Activated CD8-positive, alpha-beta memory T cell treated with anti-CD3 and anti-CD28 coated beads, Interleukin-2, amount 10 ng/mL, durations not matched to agents 7 days and 5 days (primary cell): ENCODE results near the gene FGF12. TPM values are rescaled to one million over a fixed set of nuclear protein-coding genes. Genes with fewer than 3 reads are reported as not detected.
"Not testable (repeated sequence)": the region's sequence is repeated elsewhere in the genome, so short reads cannot be mapped to it uniquely, and the experiment has no call there.

Experiments used
- ATAC-seq: fragments of 150-1000 bp; cut with Tn5 transposase; one replicate; pipeline ENCODE4 v1.10.0; 2021; ENCODE audit warnings: moderate library complexity
- CTCF ChIA-PET: fragments of 350-600 bp; sonication (Branson Sonifier 250); formaldehyde crosslinking; loops from one replicate; lab custom pipeline; 2021; ENCODE audit warnings: antibody characterized with exemption; lab: Charles Lee
- DNase-seq: peaks from one replicate; pipeline ENCODE4 v3.0.0-alpha.2; 2020
- H3K27ac Mint-ChIP-seq: one replicate; pipeline ENCODE4 v1.8.0; 2021; ENCODE audit warnings: mild to moderate bottlenecking, mixed read lengths
- H3K27me3 Mint-ChIP-seq: one replicate; pipeline ENCODE4 v1.8.0; 2021; ENCODE audit warnings: mixed read lengths
- H3K36me3 Mint-ChIP-seq: one replicate; pipeline ENCODE4 v1.8.0; 2021; ENCODE audit warnings: mild to moderate bottlenecking, mixed read lengths
- H3K4me1 Mint-ChIP-seq: one replicate; pipeline ENCODE4 v1.8.0; 2021; ENCODE audit warnings: mixed read lengths
- H3K4me3 Mint-ChIP-seq: one replicate; pipeline ENCODE4 v1.8.0; 2021; ENCODE audit warnings: mild to moderate bottlenecking, moderate library complexity, mixed read lengths
- H3K9me3 Mint-ChIP-seq: one replicate; pipeline ENCODE4 v1.8.0; 2022; ENCODE audit warnings: low read depth, mixed read lengths
- total RNA-seq, 2 experiments: library from RNA; stranded (reverse); gene quantifications; one replicate each; pipeline ENCODE4 v1.2.3, GENCODE V29; 2021

The FGF12 gene
- total RNA-seq, 2 experiments from 2014 or later = not detected

- Mint-ChIP-seq H3K36me3 (no peaks in the 10 kb centered on the region), H3K4me1 (no peaks in the 10 kb centered on the region), H3K27ac (no peak overlapping the region), H3K4me3 (no peak overlapping the region), H3K27me3 (no peaks in the 10 kb centered on the region), H3K9me3 (no peaks in the 10 kb centered on the region)
- ATAC-seq (no peak), DNase-seq (no peak)
- CTCF ChIA-PET = no interaction called here
Measured at GRCh38 chr3:192718156-192718555, 9.2 kb downstream of the FGF12 start.

DNA sequence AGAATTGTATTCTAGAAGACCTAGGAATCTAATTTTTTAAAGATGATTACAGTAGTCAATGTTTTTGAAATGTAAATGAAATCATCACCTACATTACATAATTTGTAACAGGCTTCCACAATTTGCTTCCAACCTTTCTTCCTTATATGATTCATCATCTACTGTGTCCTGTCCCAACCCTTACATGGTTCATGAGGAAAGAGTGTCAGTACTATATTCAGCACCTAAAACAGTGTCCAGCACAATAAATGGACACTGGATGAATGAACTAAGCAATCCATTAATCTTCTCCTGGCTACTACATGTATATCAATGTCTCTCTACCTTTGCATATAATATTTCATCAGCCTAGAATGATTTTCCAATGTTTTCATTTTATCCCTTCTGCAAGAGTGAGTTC is 12.2 kb downstream of the FGF12 start:
- H3K4me3 Mint-ChIP-seq = no peak overlapping the region
- H3K27ac Mint-ChIP-seq = no peak overlapping the region
- CTCF ChIA-PET = no interaction called here
- no peaks in the 10 kb centered on the region for H3K36me3 Mint-ChIP-seq
- H3K9me3 Mint-ChIP-seq = peaks cover 4% of the 10 kb centered on the region
- ATAC-seq (no peak), DNase-seq (no peak)
- H3K4me1 Mint-ChIP-seq = no peaks in the 10 kb centered on the region
- H3K27me3 Mint-ChIP-seq = no peaks in the 10 kb centered on the region

DNA sequence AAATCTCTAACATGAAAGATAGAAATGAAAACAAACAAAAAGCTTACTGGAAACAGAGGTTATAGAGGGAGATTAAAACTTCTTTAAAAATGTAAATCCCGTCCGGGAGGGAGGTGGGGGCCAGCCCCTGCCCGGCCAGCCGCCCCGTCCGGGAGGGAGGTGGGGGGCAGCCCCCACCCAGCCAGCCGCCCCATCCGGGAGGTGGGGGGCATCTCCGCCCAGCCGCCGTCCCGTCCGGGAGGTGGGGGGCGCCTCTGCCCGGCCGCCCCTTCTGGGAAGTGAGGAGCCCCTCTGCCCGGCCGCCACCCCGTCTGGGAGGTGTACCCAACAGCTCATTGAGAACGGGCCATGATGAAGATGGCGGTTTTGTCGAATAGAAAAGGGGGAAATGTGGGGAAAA is 16.2 kb downstream of the FGF12 start:
- DNase-seq, CTCF ChIA-PET, H3K4me1 Mint-ChIP-seq, H3K27me3 Mint-ChIP-seq, H3K4me3 Mint-ChIP-seq, H3K9me3 Mint-ChIP-seq, ATAC-seq, H3K27ac Mint-ChIP-seq, H3K36me3 Mint-ChIP-seq: not testable (repeated sequence)

DNA sequence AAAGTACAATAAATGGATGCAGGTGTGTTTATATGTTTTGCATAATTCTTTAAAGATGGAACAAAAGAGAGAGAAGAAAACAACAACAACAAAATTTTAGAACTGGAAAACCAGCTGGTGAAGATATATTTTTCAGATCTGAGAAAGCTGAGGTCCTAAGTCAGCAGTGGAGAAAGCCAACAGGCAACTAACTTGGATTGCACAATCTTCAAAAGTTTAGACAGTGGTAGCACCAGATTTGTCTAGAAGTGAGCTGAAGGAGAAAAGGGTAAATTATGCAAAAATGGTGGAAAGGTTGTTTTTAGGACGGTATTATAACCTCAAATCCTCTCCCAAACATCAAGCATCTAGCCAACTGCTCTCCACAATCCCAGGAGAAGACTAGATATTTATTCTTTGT is 17.0 kb downstream of the FGF12 start:
- CTCF ChIA-PET = no interaction called here
- Mint-ChIP-seq H3K9me3 (peaks cover 8% of the 10 kb centered on the region), H3K36me3 (no peaks in the 10 kb centered on the region), H3K4me3 (no peak overlapping the region), H3K4me1 (no peaks in the 10 kb centered on the region), H3K27ac (no peak overlapping the region), H3K27me3 (no peaks in the 10 kb centered on the region)
- ATAC-seq (no peak), DNase-seq (no peak)

DNA sequence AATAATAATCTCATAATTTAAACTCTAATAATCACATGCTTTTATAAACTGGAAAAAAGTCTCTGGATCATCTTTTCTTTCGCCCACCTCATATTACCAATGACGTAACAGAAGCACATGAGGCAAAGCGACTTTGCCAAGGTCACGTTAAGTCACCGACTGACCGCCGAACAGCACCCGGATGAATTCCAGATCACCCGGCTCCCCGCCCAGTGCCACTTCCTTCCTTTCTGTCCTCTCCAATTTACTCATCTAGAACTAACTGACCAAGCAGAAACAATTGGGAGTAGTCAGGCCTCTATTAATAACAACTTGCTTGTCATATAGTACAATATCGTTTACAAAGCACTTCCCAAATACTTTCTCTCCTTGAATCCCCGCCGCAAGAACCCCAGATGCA is 21.1 kb downstream of the FGF12 start:
- Mint-ChIP-seq H3K27me3 (no peaks in the 10 kb centered on the region), H3K4me1 (no peaks in the 10 kb centered on the region), H3K4me3 (no peak overlapping the region), H3K27ac (no peak overlapping the region), H3K36me3 (no peaks in the 10 kb centered on the region), H3K9me3 (peaks cover 8% of the 10 kb centered on the region)
- DNase-seq = no peak
- no peak for ATAC-seq
- CTCF ChIA-PET = no interaction called here

GRCh38 chr3:192700885-192701284 is 26.5 kb downstream of the FGF12 start:
- DNase-seq = no peak
- H3K4me1 Mint-ChIP-seq = no peaks in the 10 kb centered on the region
- H3K36me3 Mint-ChIP-seq = no peaks in the 10 kb centered on the region
- no peaks in the 10 kb centered on the region for H3K9me3 Mint-ChIP-seq
- CTCF ChIA-PET = no interaction called here
- ATAC-seq = no peak
- H3K27me3 Mint-ChIP-seq = no peaks in the 10 kb centered on the region
- no peak overlapping the region for H3K27ac Mint-ChIP-seq
- H3K4me3 Mint-ChIP-seq = no peak overlapping the region

DNA sequence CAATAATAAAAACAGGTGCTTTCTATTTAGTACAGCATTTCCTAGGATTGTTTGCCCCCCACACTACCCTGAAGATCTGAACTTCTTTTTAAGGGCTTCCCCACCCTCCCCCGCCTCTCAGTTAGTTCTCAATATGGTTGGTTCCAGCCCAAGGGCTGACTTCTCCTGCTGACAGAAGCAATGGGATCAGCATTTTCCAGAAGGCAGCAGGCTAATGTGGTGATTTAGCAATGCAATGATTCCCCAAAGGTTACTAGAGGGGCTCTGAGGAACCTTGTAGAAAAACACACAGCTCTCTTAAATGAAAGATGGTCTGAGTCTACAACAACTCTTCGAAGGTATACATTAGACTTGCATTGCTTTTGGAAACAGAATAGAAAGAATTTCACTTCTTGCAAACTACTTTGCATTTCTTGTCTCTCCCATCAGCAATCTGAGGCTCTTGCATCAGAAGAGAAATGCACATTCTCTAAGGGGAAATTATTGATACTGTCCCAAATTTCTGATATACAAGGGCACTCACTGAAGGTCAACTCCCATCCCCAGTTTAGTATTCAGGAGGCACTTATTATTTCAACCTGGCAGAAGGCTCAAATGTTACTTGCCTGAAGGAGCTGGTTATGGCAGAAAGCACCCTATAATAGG is 30.3 kb downstream of the FGF12 start:
- no peaks in the 10 kb centered on the region for H3K36me3 Mint-ChIP-seq
- H3K9me3 Mint-ChIP-seq = no peaks in the 10 kb centered on the region
- H3K4me1 Mint-ChIP-seq = no peaks in the 10 kb centered on the region
- ATAC-seq (no peak), DNase-seq (no peak)
- no peak overlapping the region for H3K4me3 Mint-ChIP-seq
- CTCF ChIA-PET = no interaction called here
- no peaks in the 10 kb centered on the region for H3K27me3 Mint-ChIP-seq
- no peak overlapping the region for H3K27ac Mint-ChIP-seq

DNA sequence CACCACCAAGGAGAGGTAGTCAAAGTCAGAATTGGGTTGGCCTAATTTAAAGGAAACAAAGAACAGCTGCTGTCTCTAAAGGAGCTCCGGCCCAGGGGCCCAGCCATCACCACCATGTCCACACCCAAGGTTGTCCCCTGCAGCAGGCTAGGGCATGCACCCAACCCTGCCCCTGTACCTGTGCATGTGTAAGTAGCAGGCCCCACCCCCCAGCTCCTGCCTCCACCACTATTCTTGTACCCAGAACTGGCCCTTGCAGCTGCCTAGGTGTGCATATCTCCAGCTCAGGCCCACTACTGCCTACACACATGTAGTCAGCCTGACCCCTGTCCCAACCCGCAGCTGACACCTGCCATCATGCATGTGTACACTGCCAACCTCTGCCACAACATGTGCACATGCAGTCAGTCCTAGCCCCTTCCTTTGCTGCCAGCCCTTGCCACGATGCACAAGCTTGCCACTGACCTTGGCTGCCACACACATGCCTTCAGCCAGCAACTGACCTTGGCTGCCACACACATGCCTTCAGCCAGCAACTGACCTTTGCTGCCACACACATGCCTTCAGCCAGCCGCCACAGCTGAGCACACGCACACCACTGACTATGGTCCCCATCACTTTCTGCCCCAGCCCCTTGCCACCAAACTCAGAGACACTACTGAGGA is 39.7 kb downstream of the FGF12 start:
- ATAC-seq (no peak), DNase-seq (no peak)
- Mint-ChIP-seq H3K27ac (no peak overlapping the region), H3K27me3 (no peaks in the 10 kb centered on the region), H3K9me3 (peaks cover 5% of the 10 kb centered on the region), H3K36me3 (no peaks in the 10 kb centered on the region), H3K4me3 (no peak overlapping the region), H3K4me1 (no peaks in the 10 kb centered on the region)
- CTCF ChIA-PET = no interaction called here

DNA sequence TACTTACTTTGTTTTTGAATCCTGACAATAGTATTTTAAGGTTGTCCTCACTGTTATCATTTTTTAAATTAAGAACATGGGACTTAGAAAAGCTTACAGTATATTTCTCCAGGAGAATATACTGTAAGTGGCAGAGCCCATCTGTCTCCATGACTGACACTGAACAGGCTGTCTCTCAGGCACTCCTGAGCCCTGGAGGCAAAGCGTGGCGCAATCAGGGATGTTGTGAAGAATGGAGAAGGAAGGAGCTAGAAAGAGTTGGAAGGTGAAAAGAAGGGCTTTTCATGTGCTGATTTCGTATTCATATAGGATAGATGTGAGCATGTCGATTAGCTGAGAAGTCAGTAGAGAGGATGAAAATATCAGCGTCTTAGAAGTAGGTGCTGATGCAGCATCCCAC is 41.5 kb downstream of the FGF12 start:
- H3K4me3 Mint-ChIP-seq = no peak overlapping the region
- H3K9me3 Mint-ChIP-seq = peaks cover 9% of the 10 kb centered on the region
- no peaks in the 10 kb centered on the region for H3K36me3 Mint-ChIP-seq
- H3K27ac Mint-ChIP-seq = no peak overlapping the region
- ATAC-seq (no peak), DNase-seq (no peak)
- H3K4me1 Mint-ChIP-seq = no peaks in the 10 kb centered on the region
- no peaks in the 10 kb centered on the region for H3K27me3 Mint-ChIP-seq
- CTCF ChIA-PET = no interaction called here

DNA sequence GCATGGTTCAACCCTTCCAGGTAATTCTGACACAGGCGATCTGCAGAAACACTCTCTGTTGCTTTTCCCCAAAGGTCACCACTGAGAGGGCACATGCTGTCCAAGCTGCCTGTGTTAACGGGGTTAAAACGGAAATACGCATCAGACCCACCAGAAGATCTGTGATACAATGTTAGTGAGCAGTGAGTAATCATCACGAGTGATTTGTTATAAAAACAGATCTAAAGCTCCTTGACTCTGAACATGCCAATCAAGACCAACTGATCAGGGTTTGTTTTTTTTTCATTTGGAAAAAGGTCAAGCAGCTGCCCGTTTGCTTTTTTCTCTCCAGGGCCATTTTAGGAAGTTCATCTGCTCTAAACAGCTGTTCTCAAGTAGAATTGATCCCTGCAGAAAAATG is 43.2 kb downstream of the FGF12 start:
- CTCF ChIA-PET = no interaction called here
- Mint-ChIP-seq H3K36me3 (no peaks in the 10 kb centered on the region), H3K9me3 (peaks cover 9% of the 10 kb centered on the region), H3K4me1 (no peaks in the 10 kb centered on the region), H3K27ac (no peak overlapping the region), H3K4me3 (no peak overlapping the region), H3K27me3 (no peaks in the 10 kb centered on the region)
- no peak for ATAC-seq
- no peak for DNase-seq

- peak overlapping the region; percentile 68 for H3K27ac Mint-ChIP-seq
- peaks cover 6% of the 10 kb centered on the region for H3K4me1 Mint-ChIP-seq
- DNase-seq (no peak), ATAC-seq (peak; percentile 53)
- peaks cover 5% of the 10 kb centered on the region for H3K9me3 Mint-ChIP-seq
- CTCF ChIA-PET = no interaction called here
- H3K27me3 Mint-ChIP-seq = no peaks in the 10 kb centered on the region
- H3K4me3 Mint-ChIP-seq = no peak overlapping the region
- H3K36me3 Mint-ChIP-seq = no peaks in the 10 kb centered on the region
Measured at GRCh38 chr3:192675958-192676649, 51.2 kb downstream of the FGF12 start.

DNA sequence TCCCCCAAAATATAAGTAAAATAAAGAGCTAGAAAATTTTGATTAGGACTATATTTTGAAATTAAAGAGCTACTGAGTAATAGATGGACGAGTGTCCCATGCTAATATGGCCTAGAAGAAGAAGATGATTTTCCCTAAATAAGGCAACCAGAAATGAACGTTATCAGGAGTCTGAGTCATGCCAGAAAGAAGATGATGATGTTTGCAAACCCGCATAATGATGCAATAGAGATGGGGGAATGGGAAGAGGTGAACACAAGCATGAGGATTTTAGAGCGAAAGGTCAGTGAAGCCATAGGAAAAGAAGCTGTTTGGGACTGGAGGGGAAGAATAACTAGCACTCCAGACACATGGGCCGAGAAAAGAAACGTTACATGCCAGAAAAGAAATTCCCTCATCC is 71.7 kb downstream of the FGF12 start:
- Mint-ChIP-seq H3K36me3 (no peaks in the 10 kb centered on the region), H3K4me1 (no peaks in the 10 kb centered on the region), H3K27me3 (no peaks in the 10 kb centered on the region), H3K4me3 (no peak overlapping the region), H3K27ac (no peak overlapping the region), H3K9me3 (no peaks in the 10 kb centered on the region)
- CTCF ChIA-PET = no interaction called here
- DNase-seq = no peak
- no peak for ATAC-seq

GRCh38 chr3:192655040-192655439 is 72.3 kb downstream of the FGF12 start:
- CTCF ChIA-PET = no interaction called here
- no peak overlapping the region for H3K27ac Mint-ChIP-seq
- DNase-seq (no peak), ATAC-seq (no peak)
- no peaks in the 10 kb centered on the region for H3K9me3 Mint-ChIP-seq
- no peaks in the 10 kb centered on the region for H3K27me3 Mint-ChIP-seq
- no peaks in the 10 kb centered on the region for H3K4me1 Mint-ChIP-seq
- H3K36me3 Mint-ChIP-seq = no peaks in the 10 kb centered on the region
- no peak overlapping the region for H3K4me3 Mint-ChIP-seq

DNA sequence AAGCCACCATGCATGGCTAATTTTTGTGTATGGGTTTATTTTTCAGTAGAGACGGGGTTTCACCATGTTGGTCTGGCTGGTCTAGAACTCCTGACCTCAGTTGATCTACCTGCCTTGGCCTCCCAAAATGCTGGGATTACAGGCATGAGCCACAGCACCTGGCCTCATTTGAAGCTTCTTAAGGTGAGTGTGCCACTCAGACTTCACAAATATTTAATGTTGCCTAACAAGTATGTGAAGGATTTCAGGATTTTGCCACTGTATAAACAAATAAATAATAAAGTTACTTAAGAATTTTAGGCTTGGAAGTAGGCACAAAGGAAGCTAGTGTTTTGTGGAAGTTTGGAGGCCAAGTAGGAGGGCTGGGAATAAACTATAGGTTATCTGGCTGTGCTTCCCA is 73.5 kb downstream of the FGF12 start:
- Mint-ChIP-seq H3K4me3 (no peak overlapping the region), H3K4me1 (no peaks in the 10 kb centered on the region), H3K27ac (no peak overlapping the region), H3K36me3 (no peaks in the 10 kb centered on the region), H3K27me3 (no peaks in the 10 kb centered on the region), H3K9me3 (no peaks in the 10 kb centered on the region)
- CTCF ChIA-PET = no interaction called here
- DNase-seq (no peak), ATAC-seq (no peak)
